ENCODE measurements around the gene PDE4B. TPM values are rescaled to one million over a fixed set of nuclear protein-coding genes. Genes with fewer than 3 reads are reported as not detected.
"Not testable (repeated sequence)": the region's sequence is repeated elsewhere in the genome, so short reads cannot be mapped to it uniquely, and the experiment has no call there.

The PDE4B gene
- total RNA-seq, 2 donors from 2014 or later = 1.6 to 12.2 TPM

DNA sequence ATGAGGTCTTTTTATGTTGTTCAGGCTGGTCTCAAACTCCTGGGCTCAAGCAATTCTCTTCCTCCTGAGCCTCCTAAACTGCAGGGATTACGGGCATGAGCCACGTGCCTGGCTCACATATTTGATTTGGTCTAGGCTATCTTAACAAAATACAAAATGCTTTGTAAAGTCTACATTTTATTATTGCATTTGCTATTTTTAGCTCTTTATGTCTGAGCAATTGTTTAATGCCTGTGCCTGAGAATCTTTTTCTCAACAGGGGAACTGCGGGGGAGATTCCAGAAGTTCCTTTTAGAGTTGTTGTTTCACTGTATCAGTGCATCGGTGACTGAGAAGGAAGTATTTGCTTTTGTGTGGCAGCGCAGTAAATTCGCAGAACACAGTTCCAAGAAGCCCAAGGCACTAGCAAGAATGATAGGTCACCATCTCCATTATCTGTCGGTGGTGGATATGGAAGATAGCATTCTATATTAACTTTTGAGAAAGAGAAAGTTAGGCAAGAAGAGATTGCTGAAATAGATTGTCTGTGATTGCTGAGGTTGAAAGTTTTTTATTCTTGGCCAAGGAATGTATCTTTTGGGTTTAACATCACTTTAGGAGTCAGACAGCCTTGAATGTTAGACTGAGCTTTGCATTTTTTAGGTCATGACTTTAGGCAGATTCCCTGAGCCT, 167.3 kb downstream of the PDE4B start:
- H3K4me3 ChIP-seq = no peak overlapping the region
- H3K9me3 ChIP-seq = no peaks in the 10 kb centered on the region

DNA sequence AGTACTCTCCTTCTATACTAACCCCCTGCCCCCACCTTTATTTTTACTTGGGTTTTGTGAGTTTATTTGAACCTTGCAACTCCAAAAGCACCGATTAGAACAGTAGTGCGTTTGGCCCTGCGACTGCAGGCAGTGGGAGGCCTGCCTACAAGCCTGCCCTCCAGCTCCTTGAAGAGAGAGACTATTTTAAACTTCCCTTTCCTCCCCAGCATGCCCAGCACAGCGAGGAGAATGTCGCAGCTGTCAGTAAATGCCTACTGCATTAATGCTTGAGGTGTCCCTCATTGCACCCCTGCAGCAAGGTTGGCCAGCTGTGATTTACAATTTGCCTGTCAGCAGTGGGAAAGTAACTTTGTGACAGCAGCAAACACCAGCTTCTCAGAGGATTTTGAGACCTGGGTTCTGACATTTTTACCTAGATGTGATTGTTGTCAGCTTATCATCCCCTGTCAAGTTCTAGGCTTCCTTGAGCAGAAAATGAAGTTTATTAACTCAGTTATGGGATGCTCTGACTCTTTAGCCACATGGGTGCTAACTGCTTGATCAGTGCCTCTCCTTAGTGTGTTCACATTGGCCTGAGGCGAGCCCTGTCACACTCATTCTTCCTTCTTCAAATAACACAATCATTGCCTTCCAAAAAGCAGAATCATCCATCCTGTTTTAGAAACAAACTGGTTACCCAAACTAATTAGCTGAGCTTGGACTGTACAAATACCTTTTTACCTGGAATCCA, 170.6 kb downstream of the PDE4B start:
- intact Hi-C loops (cut with DNase I) = loop anchor here (5.0 kb wide), 2 partner anchors 284 to 484 kb away; no protein-coding TSS in a partner anchor
- H3K9me3 ChIP-seq = no peaks in the 10 kb centered on the region
- H3K4me1 ChIP-seq = no peaks in the 10 kb centered on the region
- ATAC-seq (no peak), DNase-seq (no peak)
- H3K4me3 ChIP-seq = no peak overlapping the region
- H3K36me3 ChIP-seq (replicated peaks in 1 of 2; ENCODE audit: insufficient read depth in 1 of 2, low read depth in 2 of 2) = no peaks in the 10 kb centered on the region
- H3K27me3 ChIP-seq = no peaks in the 10 kb centered on the region
- no peak overlapping the region for H3K27ac ChIP-seq
- TF ChIP-seq, protein P1, sequence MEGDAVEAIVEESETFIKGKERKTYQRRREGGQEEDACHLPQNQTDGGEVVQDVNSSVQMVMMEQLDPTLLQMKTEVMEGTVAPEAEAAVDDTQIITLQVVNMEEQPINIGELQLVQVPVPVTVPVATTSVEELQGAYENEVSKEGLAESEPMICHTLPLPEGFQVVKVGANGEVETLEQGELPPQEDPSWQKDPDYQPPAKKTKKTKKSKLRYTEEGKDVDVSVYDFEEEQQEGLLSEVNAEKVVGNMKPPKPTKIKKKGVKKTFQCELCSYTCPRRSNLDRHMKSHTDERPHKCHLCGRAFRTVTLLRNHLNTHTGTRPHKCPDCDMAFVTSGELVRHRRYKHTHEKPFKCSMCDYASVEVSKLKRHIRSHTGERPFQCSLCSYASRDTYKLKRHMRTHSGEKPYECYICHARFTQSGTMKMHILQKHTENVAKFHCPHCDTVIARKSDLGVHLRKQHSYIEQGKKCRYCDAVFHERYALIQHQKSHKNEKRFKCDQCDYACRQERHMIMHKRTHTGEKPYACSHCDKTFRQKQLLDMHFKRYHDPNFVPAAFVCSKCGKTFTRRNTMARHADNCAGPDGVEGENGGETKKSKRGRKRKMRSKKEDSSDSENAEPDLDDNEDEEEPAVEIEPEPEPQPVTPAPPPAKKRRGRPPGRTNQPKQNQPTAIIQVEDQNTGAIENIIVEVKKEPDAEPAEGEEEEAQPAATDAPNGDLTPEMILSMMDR (IDR thresholded peaks at IDR 0.05) = no peak
- no peak for TF ChIP-seq POLR2A (IDR thresholded peaks at IDR 0.05)
- WGBS, 2 donors = 67 to 73% methylated on average over 6 of the region's 6 CpGs

More for the DNA sequence above, 167.3 kb downstream of the PDE4B start:
- no peak overlapping the region for H3K27ac ChIP-seq
- intact Hi-C loops (cut with DNase I) = loop anchor here (5.0 kb wide), 2 partner anchors 287 to 487 kb away; no protein-coding TSS in a partner anchor
- 19 to 41% methylated on average over 7 of the region's 7 CpGs for WGBS, 2 donors
- no peaks in the 10 kb centered on the region for H3K27me3 ChIP-seq
- no peaks in the 10 kb centered on the region for H3K36me3 ChIP-seq (replicated peaks in 1 of 2; ENCODE audit: insufficient read depth in 1 of 2, low read depth in 2 of 2)
- TF ChIP-seq POLR2A (IDR thresholded peaks at IDR 0.05) = no peak
- TF ChIP-seq, protein P1 (IDR thresholded peaks at IDR 0.05) = no peak
- H3K4me1 ChIP-seq = no peaks in the 10 kb centered on the region
- DNase-seq (no peak), ATAC-seq (no peak)

DNA sequence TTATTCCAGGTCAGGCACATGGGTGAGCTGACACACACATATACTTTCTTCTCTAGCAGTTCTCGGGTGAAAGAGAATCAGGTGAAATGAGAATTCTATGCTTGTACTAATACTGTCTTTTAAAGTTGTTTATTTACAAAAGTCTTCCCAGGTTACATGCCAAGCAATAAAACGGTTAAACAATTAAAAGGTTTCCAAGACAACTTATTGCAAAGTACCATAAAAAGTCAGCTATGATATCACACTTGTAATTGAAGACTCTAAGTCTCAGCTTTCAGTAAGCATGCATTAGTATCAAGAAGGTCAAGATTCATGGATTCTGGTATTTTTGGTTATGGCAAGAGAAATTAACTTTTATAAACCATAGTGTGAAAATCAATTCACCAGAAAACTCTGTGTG, 171.4 kb downstream of the PDE4B start:
- Histone ChIP-seq H3K27ac (no peak overlapping the region), H3K9me3 (no peaks in the 10 kb centered on the region), H3K36me3 (replicated peaks in 1 of 2; ENCODE audit: insufficient read depth in 1 of 2, low read depth in 2 of 2) (no peaks in the 10 kb centered on the region), H3K4me1 (no peaks in the 10 kb centered on the region), H3K27me3 (no peaks in the 10 kb centered on the region), H3K4me3 (no peak overlapping the region)
- WGBS, 2 donors = 36 to 44% methylated on average over 2 of the region's 2 CpGs
- no peak for ATAC-seq
- intact Hi-C loops (cut with DNase I) = loop anchor here (5.0 kb wide), 2 partner anchors 283 to 483 kb away; no protein-coding TSS in a partner anchor
- TF ChIP-seq POLR2A (IDR thresholded peaks at IDR 0.05) = no peak
- TF ChIP-seq, protein P1 (IDR thresholded peaks at IDR 0.05) = no peak
- DNase-seq = no peak

DNA sequence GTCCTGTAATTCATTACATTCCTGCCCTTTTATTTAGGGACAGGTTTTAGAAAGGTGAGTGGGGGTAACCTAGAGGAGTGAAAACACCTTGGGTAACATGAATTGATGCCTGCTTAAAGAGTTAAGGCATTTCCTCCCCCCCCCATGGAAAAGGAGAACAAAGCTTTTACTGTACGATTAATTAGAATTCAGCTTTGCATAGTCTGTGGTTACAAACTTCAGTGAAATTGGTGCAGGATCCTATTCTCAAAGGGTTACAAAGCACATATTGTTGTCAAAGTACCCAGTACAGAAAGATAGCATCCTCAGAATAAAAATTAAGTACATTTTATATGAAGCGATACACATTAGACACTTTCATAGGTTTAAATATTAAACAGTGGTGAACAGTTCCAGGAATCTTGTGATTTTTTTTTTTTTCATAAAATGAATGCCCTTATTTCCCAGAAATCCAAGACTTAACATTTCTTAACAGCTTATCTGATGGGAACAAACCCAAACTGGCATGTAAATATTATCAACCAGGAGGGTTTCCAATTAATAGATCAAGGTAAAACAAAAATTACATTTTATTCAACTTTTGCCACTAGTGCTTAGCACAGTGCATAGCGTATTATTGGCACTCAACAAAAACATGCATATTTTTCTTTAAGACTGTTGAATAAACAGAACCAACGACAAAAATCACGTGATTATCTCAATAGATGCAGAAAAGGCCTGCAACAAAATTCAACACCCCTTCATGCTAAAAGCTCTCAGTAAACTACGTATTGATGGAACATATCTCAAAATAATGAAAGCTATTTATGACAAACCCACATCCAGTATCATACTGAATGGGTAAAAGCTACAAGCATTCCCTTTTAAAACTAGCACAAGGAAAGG, 172.7 kb downstream of the PDE4B start:
- Histone ChIP-seq H3K4me3 (no peak overlapping the region), H3K4me1 (no peaks in the 10 kb centered on the region), H3K9me3 (no peaks in the 10 kb centered on the region), H3K27me3 (no peaks in the 10 kb centered on the region), H3K27ac (peak overlapping the region in 1 of 4 donors; percentile 21), H3K36me3 (replicated peaks in 1 of 2; ENCODE audit: insufficient read depth in 1 of 2, low read depth in 2 of 2) (no peaks in the 10 kb centered on the region)
- ATAC-seq = no peak
- WGBS, 2 donors = 20 to 22% methylated on average over 6 of the region's 6 CpGs
- intact Hi-C loops (cut with DNase I) = no loop called here
- TF ChIP-seq POLR2A (IDR thresholded peaks at IDR 0.05) = no peak
- TF ChIP-seq, protein P1 (IDR thresholded peaks at IDR 0.05) = no peak
- DNase-seq = no peak

DNA sequence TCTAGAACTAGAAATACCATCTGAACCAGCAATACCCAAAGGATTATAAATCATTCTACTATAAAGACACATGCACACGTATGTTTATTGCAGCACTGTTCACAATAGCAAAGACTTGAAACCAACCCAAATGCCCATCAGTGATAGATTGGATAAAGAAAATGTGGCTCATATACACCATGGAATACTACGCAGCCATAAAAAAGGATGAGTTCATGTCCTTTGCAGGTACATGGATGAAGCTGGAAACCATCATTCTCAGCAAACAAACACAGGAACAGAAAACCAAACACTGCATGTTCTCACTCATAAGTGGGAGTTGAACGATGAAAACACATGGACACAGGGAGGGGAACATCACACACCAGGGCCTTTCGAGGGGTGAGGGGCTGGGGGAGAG, 174.8 kb downstream of the PDE4B start:
- H3K9me3 ChIP-seq; DNase-seq; intact Hi-C loops (cut with DNase I); H3K27ac ChIP-seq; H3K36me3 ChIP-seq (replicated peaks in 1 of 2; ENCODE audit: insufficient read depth in 1 of 2, low read depth in 2 of 2); H3K27me3 ChIP-seq; H3K4me3 ChIP-seq; ATAC-seq; H3K4me1 ChIP-seq: not testable (repeated sequence)
- 79 to 83% methylated on average over 4 of the region's 4 CpGs for WGBS, 2 donors

Data from body of pancreas (tissue), 4 donors.